Trophoblast cell (in vitro differentiated cells and primary cell): ENCODE results near the gene PDZD7.

Experiments
- DNase-seq, 2 donors: peaks; one replicate each; pipeline ENCODE4 v3.0.0-alpha.2; 2016
- H2AFZ ChIP-seq: 2 replicates; pipeline ENCODE4 v1.6.1; 2013; ENCODE audit warnings: low read length, moderate library complexity, mild to moderate bottlenecking; ENCODE audit not compliant: insufficient read depth, poor library complexity
- H2AK5ac ChIP-seq: 2 replicates; pipeline ENCODE4 v1.6.1; 2013; ENCODE audit warnings: mild to moderate bottlenecking, low read length
- H2BK120ac ChIP-seq: 2 replicates; pipeline ENCODE4 v1.6.1; 2013; ENCODE audit warnings: low read length, mild to moderate bottlenecking, moderate library complexity; ENCODE audit not compliant: insufficient read depth, poor library complexity
- H2BK12ac ChIP-seq: 2 replicates; pipeline ENCODE4 v1.6.1; 2013; ENCODE audit warnings: mild to moderate bottlenecking, low read length, moderate library complexity
- H2BK5ac ChIP-seq: 2 replicates; pipeline ENCODE4 v1.6.1; 2013; ENCODE audit warnings: low read length, low read depth, moderate library complexity, mild to moderate bottlenecking; ENCODE audit not compliant: poor library complexity
- H3K14ac ChIP-seq: 2 replicates; pipeline ENCODE4 v1.6.1; 2013; ENCODE audit warnings: mild to moderate bottlenecking, low read length
- H3K18ac ChIP-seq: 2 replicates; pipeline ENCODE4 v1.6.1; 2013; ENCODE audit warnings: mild to moderate bottlenecking, low read length
- H3K23ac ChIP-seq: 2 replicates; pipeline ENCODE4 v1.6.1; 2013; ENCODE audit warnings: low read length
- H3K27ac ChIP-seq: 2 replicates; pipeline ENCODE4 v1.5.1; 2013; ENCODE audit warnings: low read depth, mild to moderate bottlenecking, inconsistent platforms, low read length, moderate library complexity
- H3K27me3 ChIP-seq: 2 replicates; pipeline ENCODE4 v1.6.1; 2013; ENCODE audit warnings: inconsistent platforms, mild to moderate bottlenecking, low read length, moderate library complexity; ENCODE audit not compliant: insufficient read depth
- H3K36me3 ChIP-seq, 2 experiments: 1 replicate in 1 of 2; 2 replicates in 1 of 2; pipeline ENCODE4 v1.6.1; 2013; ENCODE audit warnings: low read length in 2 of 2, mild to moderate bottlenecking in 2 of 2, moderate library complexity in 1 of 2; ENCODE audit not compliant: insufficient read depth in 2 of 2, control insufficient read depth in 1 of 2
- H3K4ac ChIP-seq: 2 replicates; pipeline ENCODE4 v1.6.1; 2013; ENCODE audit warnings: low read depth, mild to moderate bottlenecking, low read length, moderate library complexity
- H3K4me1 ChIP-seq, 2 experiments: 1 replicate in 1 of 2; 2 replicates in 1 of 2; pipeline ENCODE4 v1.6.1; 2013; ENCODE audit warnings: low read length in 2 of 2, mild to moderate bottlenecking in 2 of 2, moderate library complexity in 1 of 2; ENCODE audit not compliant: insufficient read depth in 2 of 2, control insufficient read depth in 1 of 2
- H3K4me2 ChIP-seq: 2 replicates; pipeline ENCODE4 v1.6.1; 2013; ENCODE audit warnings: inconsistent platforms, mild to moderate bottlenecking, low read length, moderate library complexity
- H3K4me3 ChIP-seq: 2 replicates; pipeline ENCODE4 v1.5.1; 2013; ENCODE audit warnings: mild to moderate bottlenecking, low read depth, low read length, inconsistent platforms
- H3K79me1 ChIP-seq: one replicate; pipeline ENCODE4 v1.6.1; 2013; ENCODE audit warnings: low read length
- H3K79me2 ChIP-seq: 2 replicates; pipeline ENCODE4 v1.6.1; 2013; ENCODE audit warnings: low read length, mild to moderate bottlenecking; ENCODE audit not compliant: control insufficient read depth, insufficient read depth, poor library complexity
- H3K9ac ChIP-seq: 2 replicates; pipeline ENCODE4 v1.6.1; 2013; ENCODE audit warnings: mild to moderate bottlenecking, low read length
- H3K9me3 ChIP-seq: 2 replicates; pipeline ENCODE4 v1.6.1; 2013; ENCODE audit warnings: low read depth, mild to moderate bottlenecking, control low read depth, inconsistent platforms, low read length; ENCODE audit not compliant: insufficient read depth
- H4K12ac ChIP-seq: 2 replicates; pipeline ENCODE4 v1.6.1; 2013; ENCODE audit warnings: low read depth, mild to moderate bottlenecking, low read length, moderate library complexity
- H4K8ac ChIP-seq: 2 replicates; pipeline ENCODE4 v1.6.1; 2013; ENCODE audit warnings: low read depth, mild to moderate bottlenecking, low read length, moderate library complexity
- H4K91ac ChIP-seq: one replicate; pipeline ENCODE4 v1.6.1; 2013; ENCODE audit warnings: low read depth, mild to moderate bottlenecking, low read length, moderate library complexity
- WGBS: extraction: QIAGEN DNeasy Blood & Tissue Kit; methylation state at CpG from one replicate; pipeline ENCODE4 v1.1.7; 2013; ENCODE audit warnings: missing lambda C conversion rate; ENCODE audit not compliant: insufficient read length, insufficient coverage; ENCODE audit errors: extremely low coverage; 5-methylcytosine and 5-hydroxymethylcytosine counted together

PDZD7 gene

GRCh38 chr10:101010329-101010728 lies 20.6 kb downstream of the PDZD7 start:
- Histone ChIP-seq H2BK120ac (no peak overlapping the region), H3K79me2 (no peaks in the 10 kb centered on the region), H3K4ac (no peak overlapping the region), H3K4me3 (no peak overlapping the region), H3K79me1 (no peaks in the 10 kb centered on the region), H4K91ac (no peak overlapping the region), H3K18ac (no peak overlapping the region), H2BK12ac (no peak overlapping the region), H2AK5ac (no peak overlapping the region), H3K14ac (no peak overlapping the region), H3K27me3 (no peaks in the 10 kb centered on the region), H4K8ac (no peak overlapping the region), H3K9me3 (no peaks in the 10 kb centered on the region), H3K9ac (no peak overlapping the region), H3K27ac (no peak overlapping the region), H2BK5ac (no peak overlapping the region), H3K4me2 (no peak overlapping the region), H4K12ac (no peak overlapping the region), H3K4me1 (no peaks in the 10 kb centered on the region), H3K36me3 (peaks cover 22% of the 10 kb centered on the region in 2 experiments), H3K23ac (no peak overlapping the region), H2AFZ (no peak overlapping the region)
- WGBS = no CpG with 5 or more reads among the region's 22 CpGs
- no peak for DNase-seq

GRCh38 chr10:101008823-101009423 lies 22.0 kb downstream of the PDZD7 start:
- Histone ChIP-seq H2BK120ac (no peak overlapping the region), H3K9ac (no peak overlapping the region), H4K91ac (no peak overlapping the region), H3K79me2 (no peaks in the 10 kb centered on the region), H3K79me1 (no peaks in the 10 kb centered on the region), H3K36me3 (peaks cover 31 to 33% of the 10 kb centered on the region in 2 experiments), H3K27ac (no peak overlapping the region), H2AK5ac (no peak overlapping the region), H2BK12ac (no peak overlapping the region), H4K8ac (no peak overlapping the region), H4K12ac (no peak overlapping the region), H3K18ac (no peak overlapping the region), H2AFZ (no peak overlapping the region), H3K27me3 (no peaks in the 10 kb centered on the region), H3K4me1 (no peaks in the 10 kb centered on the region), H3K9me3 (no peaks in the 10 kb centered on the region), H3K23ac (no peak overlapping the region), H3K14ac (no peak overlapping the region), H2BK5ac (no peak overlapping the region), H3K4me3 (no peak overlapping the region), H3K4ac (no peak overlapping the region), H3K4me2 (no peak overlapping the region)
- no CpG with 5 or more reads among the region's 6 CpGs for WGBS
- DNase-seq = no peak

DNA sequence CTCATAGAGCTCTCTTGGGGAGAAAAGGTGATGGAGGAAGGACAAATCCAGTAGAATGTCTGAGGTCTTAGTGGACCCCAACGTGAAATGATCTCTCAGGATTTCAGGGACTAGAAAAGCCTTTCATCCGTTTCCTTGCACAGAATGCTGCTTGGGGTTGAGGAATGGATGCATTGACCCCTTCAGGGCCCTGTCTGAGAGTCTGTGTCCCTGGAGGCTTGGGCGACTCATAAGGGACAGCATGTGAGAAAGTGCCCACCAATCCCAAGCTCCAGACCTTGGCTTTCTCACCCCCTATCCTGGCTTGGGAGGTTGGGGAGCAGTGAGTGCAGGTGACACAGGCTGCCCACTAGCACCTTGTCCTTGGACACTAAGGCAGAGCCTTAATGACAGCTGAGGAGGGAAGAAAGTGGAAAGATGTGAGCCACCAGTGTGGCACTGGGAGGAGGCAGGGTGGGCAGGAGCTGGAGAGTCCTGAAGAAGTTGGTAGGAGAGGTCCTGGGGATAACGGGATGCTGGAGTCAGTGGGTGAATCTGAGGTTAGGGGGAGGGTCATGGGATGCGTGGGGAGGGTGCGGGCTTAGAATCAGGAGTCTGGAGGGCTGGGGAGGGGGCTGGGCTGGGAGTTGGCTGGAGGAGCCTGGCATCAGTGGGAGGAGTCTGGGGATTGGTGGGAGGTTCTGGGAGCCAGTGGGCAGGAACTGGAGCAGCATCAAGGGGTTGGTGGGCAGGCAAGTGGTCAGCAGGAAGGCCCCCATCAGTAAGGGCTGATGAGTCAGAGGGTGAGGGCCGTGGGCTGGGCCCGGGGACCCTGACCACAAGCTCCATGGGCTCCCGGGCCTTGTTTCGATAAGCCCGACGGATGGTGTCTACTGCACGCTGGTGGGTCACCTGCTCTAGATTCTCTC lies 22.8 kb downstream of the PDZD7 start:
- Histone ChIP-seq H3K18ac (no peak overlapping the region), H3K27ac (no peak overlapping the region), H3K4me1 (no peaks in the 10 kb centered on the region), H2BK12ac (no peak overlapping the region), H3K14ac (no peak overlapping the region), H3K9me3 (no peaks in the 10 kb centered on the region), H3K79me2 (no peaks in the 10 kb centered on the region), H3K79me1 (no peaks in the 10 kb centered on the region), H3K27me3 (no peaks in the 10 kb centered on the region), H2BK120ac (no peak overlapping the region), H3K36me3 (peaks cover 39 to 40% of the 10 kb centered on the region in 2 experiments), H4K12ac (no peak overlapping the region), H4K8ac (no peak overlapping the region), H3K23ac (no peak overlapping the region), H2AK5ac (no peak overlapping the region), H2BK5ac (no peak overlapping the region), H3K4me2 (no peak overlapping the region), H4K91ac (no peak overlapping the region), H3K4ac (no peak overlapping the region), H3K9ac (no peak overlapping the region), H3K4me3 (no peak overlapping the region), H2AFZ (no peak overlapping the region)
- WGBS = no CpG with 5 or more reads among the region's 13 CpGs
- DNase-seq = no peak

DNA sequence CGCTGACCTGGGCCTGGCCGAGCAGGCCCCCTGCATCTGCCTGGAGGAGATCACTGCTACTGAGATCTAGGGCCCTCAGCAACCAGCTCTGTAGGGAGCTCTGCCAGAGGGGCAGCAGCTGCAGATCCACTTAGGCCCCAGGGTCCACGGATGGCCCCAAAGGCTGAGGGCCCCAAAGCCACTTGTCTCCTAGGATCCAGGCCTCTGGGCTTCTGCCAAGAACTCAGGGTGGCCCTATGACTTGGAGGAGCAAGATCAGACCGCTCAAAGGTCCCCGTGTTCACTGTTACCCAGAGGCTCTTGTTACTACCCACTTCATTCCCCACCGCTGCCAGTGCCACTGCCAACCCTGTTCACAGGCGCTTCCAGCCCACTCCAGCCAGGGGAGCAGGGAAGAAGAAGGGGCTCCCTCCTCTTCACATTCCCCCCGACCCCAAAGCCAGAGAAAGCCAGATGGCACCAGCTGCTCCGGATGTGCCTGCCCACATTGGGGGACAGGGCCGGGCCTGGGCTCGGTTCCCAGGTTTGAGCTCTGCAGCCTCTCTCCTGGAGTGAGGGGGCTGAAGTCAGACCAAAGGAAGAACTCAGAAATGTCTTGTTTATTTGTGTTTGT lies 23.7 kb downstream of the PDZD7 start:
- WGBS = no CpG with 5 or more reads among the region's 11 CpGs

More for the DNA sequence above, 23.7 kb downstream of the PDZD7 start:
- Histone ChIP-seq H2AK5ac (no peak overlapping the region), H4K12ac (no peak overlapping the region), H3K27me3 (no peaks in the 10 kb centered on the region), H3K4me2 (no peak overlapping the region), H2AFZ (no peak overlapping the region), H3K4ac (no peak overlapping the region), H3K79me2 (no peaks in the 10 kb centered on the region), H4K91ac (no peak overlapping the region), H3K14ac (no peak overlapping the region), H3K79me1 (no peaks in the 10 kb centered on the region), H3K36me3 (peaks cover 44 to 50% of the 10 kb centered on the region in 2 experiments), H4K8ac (no peak overlapping the region), H2BK12ac (no peak overlapping the region), H3K9me3 (no peaks in the 10 kb centered on the region), H2BK5ac (no peak overlapping the region), H3K4me3 (no peak overlapping the region), H3K23ac (no peak overlapping the region), H3K9ac (no peak overlapping the region), H2BK120ac (no peak overlapping the region), H3K4me1 (no peaks in the 10 kb centered on the region), H3K27ac (no peak overlapping the region), H3K18ac (no peak overlapping the region)
- no peak for DNase-seq
